Activated CD8-positive, alpha-beta T cell treated with anti-CD3 and anti-CD28 coated beads for 36 hours (primary cell): ENCODE results near the gene PLCL1. TPM values are rescaled to one million over a fixed set of nuclear protein-coding genes. Genes with fewer than 3 reads are reported as not detected.

ENCODE experiments used
- ATAC-seq: fragments of 200-7000 bp; cut with Tn5 transposase; one replicate; pipeline ENCODE4 v1.10.0; 2021; ENCODE audit warnings: mild to moderate bottlenecking, moderate library complexity
- CTCF ChIA-PET: fragments of 350-600 bp; sonication (Branson Sonifier 250); formaldehyde crosslinking; loops from one replicate; lab custom pipeline; 2021; ENCODE audit warnings: antibody characterized with exemption; lab: Charles Lee
- POLR2A ChIA-PET: fragments of 350-600 bp; sonication (Branson Sonifier 250); formaldehyde crosslinking; loops from one replicate; lab custom pipeline; 2021; ENCODE audit warnings: antibody characterized with exemption; lab: Charles Lee
- DNase-seq: peaks from one replicate; pipeline ENCODE4 v3.0.0-alpha.2; 2020
- H3K27ac Mint-ChIP-seq: one replicate; pipeline ENCODE4 v1.8.0; 2021; ENCODE audit warnings: mild to moderate bottlenecking, mixed read lengths
- H3K27me3 Mint-ChIP-seq: one replicate; pipeline ENCODE4 v1.8.0; 2021; ENCODE audit warnings: mixed read lengths
- H3K36me3 Mint-ChIP-seq: one replicate; pipeline ENCODE4 v1.8.0; 2021; ENCODE audit warnings: low read depth, mixed read lengths
- H3K4me1 Mint-ChIP-seq: one replicate; pipeline ENCODE4 v1.8.0; 2021; ENCODE audit warnings: low read depth, mixed read lengths
- H3K4me3 Mint-ChIP-seq: one replicate; pipeline ENCODE4 v1.8.0; 2021; ENCODE audit warnings: mild to moderate bottlenecking, moderate library complexity, mixed read lengths
- H3K9me3 Mint-ChIP-seq: one replicate; pipeline ENCODE4 v1.8.0; 2021; ENCODE audit warnings: mixed read lengths
- intact Hi-C: fragments of 100-400 bp; cut with micrococcal nuclease; formaldehyde crosslinking; loops from one replicate; pipeline ENCODE4 v1.10.0; 2022
- total RNA-seq, 2 experiments: library from RNA; stranded (reverse); gene quantifications; one replicate each; pipeline ENCODE4 v1.2.3, GENCODE V29; 2021
- TF ChIP-seq, protein P1 (sequence below): fragments of 200-600 bp; IDR thresholded peaks from one replicate; pipeline ENCODE4 v1.8.0; 2022; ENCODE audit warnings: antibody characterized with exemption, mild to moderate bottlenecking

The PLCL1 gene
- total RNA-seq, 2 experiments from 2014 or later = 0.68 to 0.69 TPM

DNA sequence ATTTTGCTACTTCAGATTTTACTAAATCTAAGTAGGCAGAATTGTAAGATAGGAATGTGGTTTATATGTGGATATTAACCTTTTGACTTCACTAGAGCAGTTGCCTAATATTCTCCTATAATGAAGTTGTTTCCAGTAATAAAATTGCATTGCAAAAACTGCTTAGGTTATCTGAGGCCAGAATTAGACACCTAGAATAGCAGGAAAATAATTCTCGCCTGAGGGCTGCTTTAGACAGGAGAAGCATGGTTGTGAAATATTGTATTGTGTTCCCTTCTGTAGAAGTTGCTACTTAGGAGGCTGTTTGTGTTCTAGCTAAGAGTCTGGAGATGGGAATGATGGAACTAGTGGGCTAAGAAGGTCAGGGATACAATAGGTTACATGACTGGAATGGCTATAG lies 146.3 kb downstream of the PLCL1 start:
- POLR2A ChIA-PET = interaction anchor here (1.6 kb wide), 1 partner anchor 35 kb away, joined by 3 read pairs; no protein-coding TSS in a partner anchor
- Mint-ChIP-seq H3K27ac (no peak overlapping the region), H3K9me3 (peaks cover 3% of the 10 kb centered on the region)

DNA sequence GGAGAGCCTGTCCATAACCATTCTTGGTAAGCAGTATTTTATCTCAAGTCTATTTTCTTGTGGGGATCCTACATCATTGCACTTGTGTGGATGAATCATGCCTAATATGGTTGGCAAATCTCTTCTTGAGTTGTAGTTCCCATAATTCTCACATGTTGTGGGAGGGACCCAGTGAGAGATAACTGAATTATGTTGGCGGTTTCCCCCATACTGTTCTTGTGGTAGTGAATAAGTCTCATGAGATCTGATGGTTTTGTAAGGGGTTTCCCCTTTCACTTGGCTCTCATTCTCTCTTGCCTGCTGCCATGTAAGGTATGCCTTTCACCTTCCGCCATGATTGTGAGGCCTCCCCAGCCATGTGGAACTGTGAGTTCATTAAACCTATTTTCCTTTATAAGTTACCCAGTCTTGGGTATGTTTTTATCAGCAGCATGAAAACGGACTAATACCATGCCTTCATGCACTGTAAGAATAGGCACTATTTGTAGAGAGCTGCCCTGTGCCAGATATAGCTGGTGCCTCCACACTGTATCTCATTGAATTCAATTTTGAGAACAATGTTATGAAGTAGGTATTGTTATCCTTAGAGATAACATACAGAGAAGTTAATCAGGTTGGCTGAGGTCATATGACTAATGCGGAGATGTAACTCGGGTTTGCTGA lies 148.3 kb downstream of the PLCL1 start:
- Mint-ChIP-seq H3K4me3 (no peak overlapping the region), H3K27me3 (no peaks in the 10 kb centered on the region), H3K36me3 (peaks cover 12% of the 10 kb centered on the region), H3K9me3 (peaks cover 6% of the 10 kb centered on the region), H3K27ac (no peak overlapping the region), H3K4me1 (peaks cover 24% of the 10 kb centered on the region)
- POLR2A ChIA-PET = no interaction called here
- CTCF ChIA-PET = no interaction called here
- intact Hi-C loops = no loop called here
- ATAC-seq (peak; percentile 83), DNase-seq (peak; percentile 31)
- TF ChIP-seq, protein P1, sequence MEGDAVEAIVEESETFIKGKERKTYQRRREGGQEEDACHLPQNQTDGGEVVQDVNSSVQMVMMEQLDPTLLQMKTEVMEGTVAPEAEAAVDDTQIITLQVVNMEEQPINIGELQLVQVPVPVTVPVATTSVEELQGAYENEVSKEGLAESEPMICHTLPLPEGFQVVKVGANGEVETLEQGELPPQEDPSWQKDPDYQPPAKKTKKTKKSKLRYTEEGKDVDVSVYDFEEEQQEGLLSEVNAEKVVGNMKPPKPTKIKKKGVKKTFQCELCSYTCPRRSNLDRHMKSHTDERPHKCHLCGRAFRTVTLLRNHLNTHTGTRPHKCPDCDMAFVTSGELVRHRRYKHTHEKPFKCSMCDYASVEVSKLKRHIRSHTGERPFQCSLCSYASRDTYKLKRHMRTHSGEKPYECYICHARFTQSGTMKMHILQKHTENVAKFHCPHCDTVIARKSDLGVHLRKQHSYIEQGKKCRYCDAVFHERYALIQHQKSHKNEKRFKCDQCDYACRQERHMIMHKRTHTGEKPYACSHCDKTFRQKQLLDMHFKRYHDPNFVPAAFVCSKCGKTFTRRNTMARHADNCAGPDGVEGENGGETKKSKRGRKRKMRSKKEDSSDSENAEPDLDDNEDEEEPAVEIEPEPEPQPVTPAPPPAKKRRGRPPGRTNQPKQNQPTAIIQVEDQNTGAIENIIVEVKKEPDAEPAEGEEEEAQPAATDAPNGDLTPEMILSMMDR = no peak

More for the DNA sequence above, 146.3 kb downstream of the PLCL1 start:
- ATAC-seq (no peak), DNase-seq (no peak)
- H3K4me1 Mint-ChIP-seq = peaks cover 24% of the 10 kb centered on the region
- H3K36me3 Mint-ChIP-seq = peaks cover 7% of the 10 kb centered on the region
- H3K4me3 Mint-ChIP-seq = no peak overlapping the region
- intact Hi-C loops = no loop called here
- TF ChIP-seq, protein P1 = no peak
- CTCF ChIA-PET = no interaction called here
- H3K27me3 Mint-ChIP-seq = no peaks in the 10 kb centered on the region

DNA sequence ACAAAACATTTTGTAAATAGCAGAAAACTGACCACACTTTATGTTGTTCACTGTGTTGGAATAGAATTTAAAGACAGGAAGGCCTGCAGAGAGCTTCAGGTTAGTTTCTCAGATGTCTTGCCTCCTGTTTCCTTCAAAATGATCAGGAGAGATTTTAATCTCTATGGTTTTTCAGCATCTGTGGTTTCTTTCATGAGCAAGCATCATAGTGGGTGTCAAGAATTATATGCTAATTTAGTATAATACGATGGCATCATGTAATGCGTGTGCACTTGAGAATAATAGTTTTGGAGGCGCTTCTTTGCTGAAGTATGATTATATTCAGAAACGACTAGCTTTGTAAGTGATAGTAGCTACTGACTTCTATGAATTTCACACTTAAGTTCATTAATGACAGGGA lies 149.9 kb downstream of the PLCL1 start:
- ATAC-seq = no peak
- peaks cover 22% of the 10 kb centered on the region for H3K4me1 Mint-ChIP-seq
- no peak overlapping the region for H3K4me3 Mint-ChIP-seq

DNA sequence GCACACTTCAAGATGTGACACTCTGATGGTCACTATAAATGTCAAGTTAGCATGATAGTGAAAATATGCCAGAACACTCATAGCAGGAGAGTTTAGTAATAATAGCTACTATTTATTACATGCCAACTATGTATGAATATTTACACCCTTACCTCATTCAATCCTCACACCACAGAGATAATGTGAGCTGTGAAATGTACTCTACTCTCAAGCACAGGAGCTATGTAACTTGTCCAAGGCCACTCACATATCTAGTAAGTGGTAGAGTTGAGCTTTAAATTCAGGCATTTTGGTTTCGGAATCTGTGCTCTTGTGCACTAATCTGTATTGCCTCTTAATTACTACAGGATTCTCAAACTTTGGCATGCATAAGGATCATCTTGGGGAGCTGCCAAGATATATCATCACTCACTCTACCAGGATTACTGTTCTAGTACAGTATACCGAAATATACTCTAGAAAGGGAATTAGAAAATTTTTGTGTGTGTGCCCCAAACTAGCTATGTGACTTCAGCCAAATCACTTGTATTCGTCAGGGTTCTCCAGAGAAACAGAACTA lies 154.3 kb downstream of the PLCL1 start:
- H3K4me3 Mint-ChIP-seq = no peak overlapping the region
- peaks cover 6% of the 10 kb centered on the region for H3K9me3 Mint-ChIP-seq
- TF ChIP-seq, protein P1 = no peak
- ChIA-PET POLR2A (no interaction called here), CTCF (no interaction called here)
- H3K27me3 Mint-ChIP-seq = no peaks in the 10 kb centered on the region
- ATAC-seq = no peak
- no peak for DNase-seq
- H3K36me3 Mint-ChIP-seq = peaks cover 13% of the 10 kb centered on the region
- peaks cover 10% of the 10 kb centered on the region for H3K4me1 Mint-ChIP-seq
- intact Hi-C loops = no loop called here
- H3K27ac Mint-ChIP-seq = no peak overlapping the region

More for the DNA sequence above, 149.9 kb downstream of the PLCL1 start:
- TF ChIP-seq, protein P1 = no peak
- intact Hi-C loops = no loop called here
- no peak for DNase-seq
- H3K9me3 Mint-ChIP-seq = peaks cover 6% of the 10 kb centered on the region
- H3K27me3 Mint-ChIP-seq = no peaks in the 10 kb centered on the region
- ChIA-PET CTCF (interaction anchor here (0.8 to 1.1 kb wide), 3 partner anchors 10 to 52 kb away, joined by 3 to 4 read pairs (median 3); no protein-coding TSS in a partner anchor), POLR2A (interaction anchor here (0.7 kb wide), 2 partner anchors 15 to 28 kb away, joined by 3 read pairs; no protein-coding TSS in a partner anchor)
- H3K27ac Mint-ChIP-seq = no peak overlapping the region
- H3K36me3 Mint-ChIP-seq = peaks cover 12% of the 10 kb centered on the region

DNA sequence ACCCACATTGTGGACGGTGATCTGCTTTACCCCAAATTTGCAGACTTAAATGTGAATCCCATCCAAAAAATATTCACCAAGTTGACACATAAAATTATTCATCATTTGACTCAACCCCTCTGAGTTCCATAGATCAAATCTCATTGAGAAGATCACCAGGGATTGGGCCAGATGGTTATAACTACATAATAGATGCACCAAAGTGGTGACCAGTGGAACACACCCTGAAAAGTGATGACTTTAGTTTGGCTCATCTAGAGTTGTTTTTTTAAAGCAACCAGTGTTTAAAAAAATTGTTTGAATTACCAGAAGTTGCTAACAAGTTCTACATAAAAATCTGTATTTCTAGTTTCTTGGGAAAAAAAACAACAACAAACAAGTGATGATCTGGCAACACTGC lies 155.0 kb downstream of the PLCL1 start:
- intact Hi-C loops = no loop called here
- POLR2A ChIA-PET = no interaction called here
- Mint-ChIP-seq H3K27me3 (no peaks in the 10 kb centered on the region), H3K4me1 (peaks cover 3% of the 10 kb centered on the region), H3K9me3 (peaks cover 12% of the 10 kb centered on the region), H3K4me3 (no peak overlapping the region), H3K36me3 (peaks cover 12% of the 10 kb centered on the region), H3K27ac (no peak overlapping the region)
- TF ChIP-seq, protein P1 = no peak
- CTCF ChIA-PET = interaction anchor here (1.7 kb wide), 1 partner anchor 168 kb away, joined by 4 read pairs; no protein-coding TSS in a partner anchor
- ATAC-seq = no peak
- DNase-seq = no peak
